HepG2 (cell line): Measurements from ENCODE around the gene YIPF3. TPM values are rescaled to one million over a fixed set of nuclear protein-coding genes. Genes with fewer than 3 reads are reported as not detected.

Experiments
- ELF3 ChIP-seq: IDR thresholded peaks from 2 replicates; pipeline ENCODE4 v1.6.1; 2016; ENCODE audit warnings: missing genetic modification reagents, missing compliant biosample characterization
- GZF1 ChIP-seq: sonication (generic); formaldehyde crosslinking; IDR thresholded peaks from 2 replicates; pipeline ENCODE4 v1.5.1; 2020; ENCODE audit warnings: mild to moderate bottlenecking, missing genetic modification reagents
- HNRNPH1 ChIP-seq: fragments of 200-400 bp; formaldehyde crosslinking; optimal IDR thresholded peaks from 2 replicates; pipeline ENCODE3; 2017; ENCODE audit warnings: mild to moderate bottlenecking, low read depth, low read length
- KLF16 ChIP-seq, 2 experiments: sonication (generic) in 1 of 2; formaldehyde crosslinking in 1 of 2; IDR thresholded peaks; 2 replicates each; pipeline versions ENCODE4 v1.6.1 to v1.8.0; 2016 to 2023; ENCODE audit warnings: missing genetic modification reagents in 2 of 2, missing compliant biosample characterization in 1 of 2
- KLF6 ChIP-seq: IDR thresholded peaks from 2 replicates; pipeline ENCODE4 v1.8.0; 2016; ENCODE audit warnings: missing biosample characterization, missing genetic modification reagents
- TGIF2 ChIP-seq: IDR thresholded peaks from 2 replicates; pipeline ENCODE4 v1.6.1; 2016; ENCODE audit warnings: control low read depth, missing compliant biosample characterization
- ZNF30 ChIP-seq: sonication (generic); formaldehyde crosslinking; IDR thresholded peaks from 2 replicates; pipeline ENCODE4 v1.5.0; 2020; ENCODE audit warnings: mild to moderate bottlenecking, missing genetic modification reagents
- ZNF547 ChIP-seq: sonication (generic); formaldehyde crosslinking; IDR thresholded peaks from 2 replicates; pipeline ENCODE4 v1.5.1; 2020; ENCODE audit warnings: mild to moderate bottlenecking, missing genetic modification reagents
- ZNF550 ChIP-seq: sonication (generic); formaldehyde crosslinking; IDR thresholded peaks from 2 replicates; pipeline ENCODE4 v1.4.0; 2020; ENCODE audit warnings: mild to moderate bottlenecking, missing genetic modification reagents, borderline replicate concordance
- ZNF607 ChIP-seq: sonication (generic); formaldehyde crosslinking; IDR thresholded peaks from 2 replicates; pipeline ENCODE4 v1.5.1; 2020; ENCODE audit warnings: missing genetic modification reagents, mild to moderate bottlenecking, borderline replicate concordance
- ZSCAN9 ChIP-seq: IDR thresholded peaks from 2 replicates; pipeline ENCODE4 v1.6.1; 2016; ENCODE audit warnings: borderline replicate concordance
- polyA plus RNA-seq, 8 experiments: library from polyadenylated mRNA; depleted of rRNA in 3 of 8; stranded (reverse) in 7 of 8; unstranded in 1 of 8; fragments of >200 nt; fragmentation: Illumina TruSeq in 4 of 8; extraction: Trizol in 4 of 8; gene quantifications; 2 replicates each; pipeline versions ENCODE4 v1.2.1 to v1.2.3, GENCODE V29; 2011 to 2016; ENCODE audit warnings: low read depth in 4 of 8, missing spikeins in 1 of 8, mixed read lengths in 1 of 8; ENCODE audit not compliant: insufficient read depth in 1 of 8
- total RNA-seq, 5 experiments: library from RNA; depleted of rRNA; stranded (reverse); fragments of >200 nt; fragmentation: Illumina TruSeq; extraction: Trizol; gene quantifications; 2 replicates each; pipeline ENCODE4 v1.2.3, GENCODE V29; 2016; ENCODE audit warnings: low read depth in 1 of 5
- TF ChIP-seq, protein P1 (sequence below): sonication (generic); formaldehyde crosslinking; IDR thresholded peaks from 2 replicates; pipeline ENCODE4 v1.5.0; 2020; ENCODE audit warnings: mild to moderate bottlenecking, missing genetic modification reagents, borderline replicate concordance
- TF ChIP-seq, protein P2 (sequence below): sonication (generic); formaldehyde crosslinking; IDR thresholded peaks from one replicate; pipeline ENCODE4 v1.5.1; 2020; ENCODE audit warnings: mild to moderate bottlenecking, missing genetic modification reagents; ENCODE audit errors: not compliant biosample characterization
- TF ChIP-seq, protein P3 (sequence below): sonication (generic); formaldehyde crosslinking; IDR thresholded peaks from 2 replicates; pipeline ENCODE4 v1.4.0; 2020; ENCODE audit warnings: missing genetic modification reagents

Gene YIPF3
- total and polyA plus RNA-seq, 2 of the 13 experiments (the other 11 are each of a cell fraction or from before 2014, with no cell fraction given): 107 to 206 TPM

DNA sequence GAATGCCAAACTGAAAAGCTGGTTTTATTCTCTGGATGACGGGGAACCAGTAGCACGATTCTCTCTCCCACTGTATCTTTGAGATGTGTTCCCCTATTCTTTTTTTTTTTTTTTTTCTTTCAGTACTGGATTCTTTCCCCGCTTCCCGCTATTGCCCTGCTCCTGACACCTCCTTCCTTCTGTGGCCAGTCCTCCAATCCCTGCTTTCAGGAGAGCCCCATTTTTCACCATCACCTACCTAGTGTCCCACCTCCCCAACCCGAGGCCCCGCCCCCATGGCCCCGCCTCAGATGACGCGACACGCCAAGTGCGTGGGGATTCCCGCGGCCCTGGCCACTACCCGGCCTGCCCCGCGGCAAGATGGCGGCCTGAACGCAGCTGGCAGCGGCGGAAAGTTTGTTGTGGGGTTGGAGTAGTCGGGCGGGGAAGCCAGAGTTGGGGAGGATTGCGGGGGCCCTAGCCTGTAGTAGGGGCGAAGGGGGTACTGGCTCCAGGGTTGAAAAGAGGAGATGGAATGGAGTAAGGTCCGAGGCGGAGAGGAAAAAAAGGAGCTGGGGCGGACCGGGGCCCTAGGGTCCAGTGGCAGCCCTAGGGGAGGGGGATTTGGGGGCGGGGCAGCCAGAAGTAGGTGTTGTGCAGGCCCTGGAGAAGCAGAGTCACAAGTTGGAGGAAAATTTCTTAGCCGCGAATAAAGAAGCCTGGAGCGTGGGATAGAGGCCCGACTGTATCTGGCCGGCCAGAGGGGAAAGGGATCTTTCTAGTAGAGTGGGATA is 39.3 kb downstream of the YIPF3 start, which contains the start of gene TJAP1 (continued):
- TF ChIP-seq, protein P1, sequence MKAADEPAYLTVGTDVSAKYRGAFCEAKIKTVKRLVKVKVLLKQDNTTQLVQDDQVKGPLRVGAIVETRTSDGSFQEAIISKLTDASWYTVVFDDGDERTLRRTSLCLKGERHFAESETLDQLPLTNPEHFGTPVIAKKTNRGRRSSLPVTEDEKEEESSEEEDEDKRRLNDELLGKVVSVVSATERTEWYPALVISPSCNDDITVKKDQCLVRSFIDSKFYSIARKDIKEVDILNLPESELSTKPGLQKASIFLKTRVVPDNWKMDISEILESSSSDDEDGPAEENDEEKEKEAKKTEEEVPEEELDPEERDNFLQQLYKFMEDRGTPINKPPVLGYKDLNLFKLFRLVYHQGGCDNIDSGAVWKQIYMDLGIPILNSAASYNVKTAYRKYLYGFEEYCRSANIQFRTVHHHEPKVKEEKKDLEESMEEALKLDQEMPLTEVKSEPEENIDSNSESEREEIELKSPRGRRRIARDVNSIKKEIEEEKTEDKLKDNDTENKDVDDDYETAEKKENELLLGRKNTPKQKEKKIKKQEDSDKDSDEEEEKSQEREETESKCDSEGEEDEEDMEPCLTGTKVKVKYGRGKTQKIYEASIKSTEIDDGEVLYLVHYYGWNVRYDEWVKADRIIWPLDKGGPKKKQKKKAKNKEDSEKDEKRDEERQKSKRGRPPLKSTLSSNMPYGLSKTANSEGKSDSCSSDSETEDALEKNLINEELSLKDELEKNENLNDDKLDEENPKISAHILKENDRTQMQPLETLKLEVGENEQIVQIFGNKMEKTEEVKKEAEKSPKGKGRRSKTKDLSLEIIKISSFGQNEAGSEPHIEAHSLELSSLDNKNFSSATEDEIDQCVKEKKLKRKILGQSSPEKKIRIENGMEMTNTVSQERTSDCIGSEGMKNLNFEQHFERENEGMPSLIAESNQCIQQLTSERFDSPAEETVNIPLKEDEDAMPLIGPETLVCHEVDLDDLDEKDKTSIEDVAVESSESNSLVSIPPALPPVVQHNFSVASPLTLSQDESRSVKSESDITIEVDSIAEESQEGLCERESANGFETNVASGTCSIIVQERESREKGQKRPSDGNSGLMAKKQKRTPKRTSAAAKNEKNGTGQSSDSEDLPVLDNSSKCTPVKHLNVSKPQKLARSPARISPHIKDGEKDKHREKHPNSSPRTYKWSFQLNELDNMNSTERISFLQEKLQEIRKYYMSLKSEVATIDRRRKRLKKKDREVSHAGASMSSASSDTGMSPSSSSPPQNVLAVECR: peak; percentile 88
- TF ChIP-seq ZNF550 (CRISPR knock-in tag) (no peak), ZNF30 (no peak), HNRNPH1 (no peak), KLF6 (CRISPR knock-in tag) (peak; percentile 72; the same call in 1 of the 2 replicates), KLF16 (CRISPR knock-in tag; IDR thresholded peaks at IDR 0.05) (no peak), ZSCAN9 (CRISPR knock-in tag) (peak; percentile 57; the same call in 1 of the 2 replicates), ZNF547 (CRISPR knock-in tag) (no peak), TGIF2 (CRISPR knock-in tag) (peak; percentile 68), ZNF607 (CRISPR knock-in tag) (peak; percentile 83), GZF1 (CRISPR knock-in tag) (no peak), ELF3 (peak; percentile 64)
- TF ChIP-seq, protein P2, sequence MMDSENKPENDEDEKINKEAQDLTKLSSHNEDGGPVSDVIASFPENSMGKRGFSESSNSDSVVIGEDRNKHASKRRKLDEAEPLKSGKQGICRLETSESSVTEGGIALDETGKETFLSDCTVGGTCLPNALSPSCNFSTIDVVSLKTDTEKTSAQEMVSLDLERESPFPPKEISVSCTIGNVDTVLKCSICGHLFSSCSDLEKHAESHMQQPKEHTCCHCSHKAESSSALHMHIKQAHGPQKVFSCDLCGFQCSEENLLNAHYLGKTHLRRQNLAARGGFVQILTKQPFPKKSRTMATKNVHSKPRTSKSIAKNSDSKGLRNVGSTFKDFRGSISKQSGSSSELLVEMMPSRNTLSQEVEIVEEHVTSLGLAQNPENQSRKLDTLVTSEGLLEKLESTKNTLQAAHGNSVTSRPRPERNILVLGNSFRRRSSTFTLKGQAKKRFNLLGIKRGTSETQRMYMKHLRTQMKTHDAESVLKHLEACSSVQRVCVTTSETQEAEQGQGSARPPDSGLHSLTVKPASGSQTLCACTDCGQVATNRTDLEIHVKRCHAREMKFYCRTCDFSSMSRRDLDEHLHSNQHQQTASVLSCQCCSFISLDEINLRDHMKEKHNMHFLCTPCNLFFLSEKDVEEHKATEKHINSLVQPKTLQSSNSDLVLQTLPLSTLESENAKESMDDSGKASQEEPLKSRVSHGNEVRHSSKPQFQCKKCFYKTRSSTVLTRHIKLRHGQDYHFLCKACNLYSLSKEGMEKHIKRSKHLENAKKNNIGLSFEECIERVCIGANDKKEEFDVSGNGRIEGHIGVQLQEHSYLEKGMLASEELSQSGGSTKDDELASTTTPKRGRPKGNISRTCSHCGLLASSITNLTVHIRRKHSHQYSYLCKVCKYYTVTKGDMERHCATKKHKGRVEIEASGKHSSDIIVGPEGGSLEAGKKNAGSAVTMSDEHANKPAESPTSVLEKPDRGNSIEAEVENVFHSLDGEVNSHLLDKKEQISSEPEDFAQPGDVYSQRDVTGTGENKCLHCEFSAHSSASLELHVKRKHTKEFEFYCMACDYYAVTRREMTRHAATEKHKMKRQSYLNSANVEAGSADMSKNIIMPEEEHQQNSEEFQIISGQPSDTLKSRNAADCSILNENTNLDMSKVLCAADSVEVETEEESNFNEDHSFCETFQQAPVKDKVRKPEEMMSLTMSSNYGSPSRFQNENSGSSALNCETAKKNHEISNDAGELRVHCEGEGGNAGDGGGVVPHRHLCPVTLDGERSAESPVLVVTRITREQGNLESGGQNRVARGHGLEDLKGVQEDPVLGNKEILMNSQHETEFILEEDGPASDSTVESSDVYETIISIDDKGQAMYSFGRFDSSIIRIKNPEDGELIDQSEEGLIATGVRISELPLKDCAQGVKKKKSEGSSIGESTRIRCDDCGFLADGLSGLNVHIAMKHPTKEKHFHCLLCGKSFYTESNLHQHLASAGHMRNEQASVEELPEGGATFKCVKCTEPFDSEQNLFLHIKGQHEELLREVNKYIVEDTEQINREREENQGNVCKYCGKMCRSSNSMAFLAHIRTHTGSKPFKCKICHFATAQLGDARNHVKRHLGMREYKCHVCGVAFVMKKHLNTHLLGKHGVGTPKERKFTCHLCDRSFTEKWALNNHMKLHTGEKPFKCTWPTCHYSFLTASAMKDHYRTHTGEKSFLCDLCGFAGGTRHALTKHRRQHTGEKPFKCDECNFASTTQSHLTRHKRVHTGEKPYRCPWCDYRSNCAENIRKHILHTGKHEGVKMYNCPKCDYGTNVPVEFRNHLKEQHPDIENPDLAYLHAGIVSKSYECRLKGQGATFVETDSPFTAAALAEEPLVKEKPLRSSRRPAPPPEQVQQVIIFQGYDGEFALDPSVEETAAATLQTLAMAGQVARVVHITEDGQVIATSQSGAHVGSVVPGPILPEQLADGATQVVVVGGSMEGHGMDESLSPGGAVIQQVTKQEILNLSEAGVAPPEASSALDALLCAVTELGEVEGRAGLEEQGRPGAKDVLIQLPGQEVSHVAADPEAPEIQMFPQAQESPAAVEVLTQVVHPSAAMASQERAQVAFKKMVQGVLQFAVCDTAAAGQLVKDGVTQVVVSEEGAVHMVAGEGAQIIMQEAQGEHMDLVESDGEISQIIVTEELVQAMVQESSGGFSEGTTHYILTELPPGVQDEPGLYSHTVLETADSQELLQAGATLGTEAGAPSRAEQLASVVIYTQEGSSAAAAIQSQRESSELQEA (CRISPR knock-in tag): no peak
- TF ChIP-seq, protein P3, sequence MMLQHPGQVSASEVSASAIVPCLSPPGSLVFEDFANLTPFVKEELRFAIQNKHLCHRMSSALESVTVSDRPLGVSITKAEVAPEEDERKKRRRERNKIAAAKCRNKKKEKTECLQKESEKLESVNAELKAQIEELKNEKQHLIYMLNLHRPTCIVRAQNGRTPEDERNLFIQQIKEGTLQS (CRISPR knock-in tag): no peak
